Mesenchymal stem cell (in vitro differentiated cells and primary cell): ENCODE results near the gene DOCK8.

Source experiments
- DNase-seq: peaks from one replicate; pipeline ENCODE4 v3.0.0-alpha.2; 2013
- H2AFZ ChIP-seq: one replicate; pipeline ENCODE4 v1.6.1; 2013; ENCODE audit warnings: low read depth, mild to moderate bottlenecking, control low read depth, inconsistent platforms, low read length, moderate library complexity
- H2AK5ac ChIP-seq: 2 replicates; pipeline ENCODE4 v1.6.1; 2013; ENCODE audit warnings: low read length, moderate library complexity, mild to moderate bottlenecking, inconsistent platforms; ENCODE audit not compliant: severe bottlenecking
- H2BK120ac ChIP-seq: one replicate; pipeline ENCODE4 v1.6.1; 2013; ENCODE audit warnings: low read depth, mild to moderate bottlenecking, inconsistent platforms, low read length, moderate library complexity
- H2BK12ac ChIP-seq, 2 experiments: one replicate each; pipeline ENCODE4 v1.6.1; 2013; ENCODE audit warnings: inconsistent platforms in 2 of 2, low read length in 2 of 2, mild to moderate bottlenecking in 2 of 2, moderate library complexity in 2 of 2, control low read depth in 1 of 2
- H2BK15ac ChIP-seq: one replicate; pipeline ENCODE4 v1.6.1; 2013; ENCODE audit warnings: mild to moderate bottlenecking, low read depth, inconsistent platforms; ENCODE audit not compliant: poor library complexity, severe bottlenecking
- H2BK5ac ChIP-seq: 2 replicates; pipeline ENCODE4 v1.6.1; 2013; ENCODE audit warnings: low read depth, mild to moderate bottlenecking, low read length, control low read depth, inconsistent platforms; ENCODE audit not compliant: poor library complexity, severe bottlenecking
- H3K14ac ChIP-seq, 2 experiments: one replicate each; pipeline ENCODE4 v1.6.1; 2013; ENCODE audit warnings: inconsistent platforms in 2 of 2, low read length in 2 of 2, control low read depth in 1 of 2, mild to moderate bottlenecking in 1 of 2, moderate library complexity in 1 of 2
- H3K18ac ChIP-seq, 2 experiments: one replicate each; pipeline ENCODE4 v1.6.1; 2013; ENCODE audit warnings: inconsistent platforms in 2 of 2, low read length in 2 of 2, control low read depth in 1 of 2, low read depth in 1 of 2, mild to moderate bottlenecking in 1 of 2
- H3K23ac ChIP-seq, 2 experiments: one replicate each; pipeline ENCODE4 v1.6.1; 2013; ENCODE audit warnings: inconsistent platforms in 2 of 2, low read length in 2 of 2, mild to moderate bottlenecking in 2 of 2, moderate library complexity in 2 of 2, control low read depth in 1 of 2
- H3K27ac ChIP-seq: 2 replicates; pipeline ENCODE4 v1.5.1; 2013; ENCODE audit warnings: mild to moderate bottlenecking, moderate library complexity, low read length, control low read depth, inconsistent platforms; ENCODE audit not compliant: poor library complexity, severe bottlenecking
- H3K27me3 ChIP-seq, 2 experiments: 2 replicates each; pipeline versions ENCODE4 v1.6.1 to v1.7.0; 2013; ENCODE audit warnings: low read length in 2 of 2, mild to moderate bottlenecking in 2 of 2, moderate library complexity in 2 of 2, control low read depth in 1 of 2, inconsistent platforms in 1 of 2; ENCODE audit not compliant: control insufficient read depth in 1 of 2, insufficient read depth in 1 of 2
- H3K36me3 ChIP-seq, 2 experiments: 2 replicates each; pipeline versions ENCODE4 v1.6.1 to v1.7.0; 2013; ENCODE audit warnings: low read length in 2 of 2, control low read depth in 1 of 2, inconsistent platforms in 1 of 2, low read depth in 1 of 2, mild to moderate bottlenecking in 1 of 2; ENCODE audit not compliant: insufficient read depth in 2 of 2, control insufficient read depth in 1 of 2
- H3K4ac ChIP-seq, 2 experiments: one replicate each; pipeline ENCODE4 v1.6.1; 2013; ENCODE audit warnings: inconsistent platforms in 2 of 2, low read length in 2 of 2, mild to moderate bottlenecking in 2 of 2, moderate library complexity in 2 of 2, control low read depth in 1 of 2, low read depth in 1 of 2
- H3K4me1 ChIP-seq: 2 replicates; pipeline ENCODE4 v1.6.1; 2013; ENCODE audit warnings: low read depth, low read length, control low read depth; ENCODE audit not compliant: control insufficient read depth, insufficient read depth
- H3K4me2 ChIP-seq: 2 replicates; pipeline ENCODE4 v1.6.1; 2013; ENCODE audit warnings: low read length, mild to moderate bottlenecking, inconsistent platforms; ENCODE audit not compliant: poor library complexity, severe bottlenecking
- H3K4me3 ChIP-seq, 2 experiments: 2 replicates each; pipeline versions ENCODE4 v1.5.1 to v1.7.0; 2013; ENCODE audit warnings: low read length in 2 of 2, mild to moderate bottlenecking in 2 of 2, control low read depth in 1 of 2, low read depth in 1 of 2; ENCODE audit not compliant: insufficient read depth in 1 of 2
- H3K79me1 ChIP-seq: replicated peaks from 2 replicates; pipeline ENCODE4 v1.6.1; 2013; ENCODE audit warnings: mild to moderate bottlenecking, control low read depth, low read length, inconsistent platforms; ENCODE audit not compliant: poor library complexity, severe bottlenecking
- H3K9ac ChIP-seq: 2 replicates; pipeline ENCODE4 v1.7.0; 2013; ENCODE audit warnings: mild to moderate bottlenecking, low read length, moderate library complexity
- H3K9me3 ChIP-seq: 2 replicates; pipeline ENCODE4 v1.7.0; 2013; ENCODE audit warnings: mild to moderate bottlenecking, low read length; ENCODE audit not compliant: control insufficient read depth
- H4K8ac ChIP-seq: one replicate; pipeline ENCODE4 v1.6.1; 2013; ENCODE audit warnings: inconsistent platforms, mild to moderate bottlenecking, low read length, moderate library complexity
- H4K91ac ChIP-seq: one replicate; pipeline ENCODE4 v1.6.1; 2013; ENCODE audit warnings: mild to moderate bottlenecking, low read length, inconsistent platforms
- WGBS: methylation state at CpG from one replicate; pipeline ENCODE4 v1.1.7; 2013; ENCODE audit warnings: mixed read lengths; 5-methylcytosine and 5-hydroxymethylcytosine counted together

DOCK8 gene

GRCh38 chr9:326667-327066, 112.0 kb downstream of the DOCK8 start:
- Histone ChIP-seq H3K27me3 (no peaks in the 10 kb centered on the region), H2BK120ac (no peak overlapping the region), H3K36me3 (no peaks in the 10 kb centered on the region), H3K27ac (no peak overlapping the region), H4K91ac (no peak overlapping the region), H3K4ac (no peak overlapping the region), H3K4me2 (no peak overlapping the region), H4K8ac (no peak overlapping the region), H3K4me1 (no peaks in the 10 kb centered on the region), H3K9me3 (no peaks in the 10 kb centered on the region), H2AK5ac (no peak overlapping the region), H2BK12ac (no peak overlapping the region), H3K14ac (no peak overlapping the region), H3K4me3 (no peak overlapping the region), H3K79me1 (no peaks in the 10 kb centered on the region), H2BK5ac (no peak overlapping the region), H2BK15ac (no peak overlapping the region), H3K18ac (no peak overlapping the region), H3K23ac (no peak overlapping the region), H2AFZ (no peak overlapping the region), H3K9ac (no peak overlapping the region)
- WGBS = 66% methylated on average over 2 of the region's 2 CpGs
- DNase-seq = no peak

GRCh38 chr9:328453-328852, 113.8 kb downstream of the DOCK8 start:
- H3K4ac ChIP-seq = no peak overlapping the region
- H2AFZ ChIP-seq = no peak overlapping the region
- no peaks in the 10 kb centered on the region for H3K9me3 ChIP-seq
- no peaks in the 10 kb centered on the region for H3K27me3 ChIP-seq
- H3K4me2 ChIP-seq = no peak overlapping the region
- no peak overlapping the region for H2BK15ac ChIP-seq
- no peak overlapping the region for H2BK120ac ChIP-seq
- no peaks in the 10 kb centered on the region for H3K79me1 ChIP-seq
- no peak overlapping the region for H3K27ac ChIP-seq
- H3K14ac ChIP-seq = no peak overlapping the region
- H2BK5ac ChIP-seq = no peak overlapping the region
- H3K4me3 ChIP-seq = no peak overlapping the region
- H3K23ac ChIP-seq = no peak overlapping the region
- 80% methylated on average over 1 of the region's 3 CpGs for WGBS
- H3K18ac ChIP-seq = no peak overlapping the region
- no peak for DNase-seq
- H4K8ac ChIP-seq = no peak overlapping the region
- no peak overlapping the region for H3K9ac ChIP-seq
- H3K4me1 ChIP-seq = no peaks in the 10 kb centered on the region
- H3K36me3 ChIP-seq = no peaks in the 10 kb centered on the region
- H2AK5ac ChIP-seq = no peak overlapping the region
- H4K91ac ChIP-seq = no peak overlapping the region
- H2BK12ac ChIP-seq = no peak overlapping the region

GRCh38 chr9:331197-331596, 116.5 kb downstream of the DOCK8 start:
- H3K4me3 ChIP-seq = no peak overlapping the region
- no peaks in the 10 kb centered on the region for H3K79me1 ChIP-seq
- H3K27me3 ChIP-seq = peaks cover 0 to 4% of the 10 kb centered on the region in 2 experiments
- no peak for DNase-seq
- no peak overlapping the region for H2AK5ac ChIP-seq
- H3K4me1 ChIP-seq = no peaks in the 10 kb centered on the region
- H3K36me3 ChIP-seq = no peaks in the 10 kb centered on the region
- H2AFZ ChIP-seq = no peak overlapping the region
- H2BK5ac ChIP-seq = no peak overlapping the region
- H3K4ac ChIP-seq = no peak overlapping the region
- WGBS = 63% methylated on average over 3 of the region's 3 CpGs
- no peak overlapping the region for H2BK12ac ChIP-seq
- H3K9me3 ChIP-seq = no peaks in the 10 kb centered on the region
- H3K4me2 ChIP-seq = no peak overlapping the region
- H4K8ac ChIP-seq = no peak overlapping the region
- H2BK15ac ChIP-seq = no peak overlapping the region
- H4K91ac ChIP-seq = no peak overlapping the region
- no peak overlapping the region for H3K23ac ChIP-seq
- H3K9ac ChIP-seq = no peak overlapping the region
- no peak overlapping the region for H3K14ac ChIP-seq
- H2BK120ac ChIP-seq = no peak overlapping the region
- no peak overlapping the region for H3K18ac ChIP-seq
- H3K27ac ChIP-seq = no peak overlapping the region

- Histone ChIP-seq H2BK15ac (no peak overlapping the region), H3K27me3 (peaks cover 0 to 4% of the 10 kb centered on the region in 2 experiments), H2BK120ac (no peak overlapping the region), H3K36me3 (no peaks in the 10 kb centered on the region), H3K14ac (no peak overlapping the region), H3K9me3 (no peaks in the 10 kb centered on the region), H3K79me1 (no peaks in the 10 kb centered on the region), H3K27ac (no peak overlapping the region), H2BK12ac (no peak overlapping the region), H2AFZ (no peak overlapping the region), H3K23ac (no peak overlapping the region), H4K8ac (no peak overlapping the region), H3K4me1 (no peaks in the 10 kb centered on the region), H3K18ac (no peak overlapping the region), H2AK5ac (no peak overlapping the region), H4K91ac (no peak overlapping the region), H3K9ac (no peak overlapping the region), H2BK5ac (no peak overlapping the region), H3K4ac (no peak overlapping the region), H3K4me2 (no peak overlapping the region), H3K4me3 (no peak overlapping the region)
- DNase-seq = no peak
- WGBS = 87% methylated on average over 1 of the region's 2 CpGs
Measured at GRCh38 chr9:335373-335772, 120.7 kb downstream of the DOCK8 start.
